HepG2 (cell line): Measurements from ENCODE around the gene PXT1. TPM values are rescaled to one million over a fixed set of nuclear protein-coding genes. Genes with fewer than 3 reads are reported as not detected.

Source experiments
- BCLAF1 ChIP-seq: fragments of 450-650 bp; IDR thresholded peaks from 2 replicates; pipeline ENCODE4 v1.6.1; 2017; ENCODE audit warnings: mild to moderate bottlenecking
- E2F5 ChIP-seq: sonication (generic); formaldehyde crosslinking; conservative IDR thresholded peaks from 2 replicates; pipeline ENCODE4 v1.4.0; 2020; ENCODE audit warnings: missing genetic modification reagents
- HDAC1 ChIP-seq: sonication (generic); formaldehyde crosslinking; IDR thresholded peaks from 2 replicates; pipeline ENCODE4 v1.5.1; 2020; ENCODE audit warnings: mild to moderate bottlenecking, missing genetic modification reagents
- HNRNPLL ChIP-seq: fragments of 200-400 bp; formaldehyde crosslinking; IDR thresholded peaks from 2 replicates; pipeline ENCODE4 v1.6.1; 2017; ENCODE audit warnings: mild to moderate bottlenecking, low read depth, low read length; ENCODE audit not compliant: poor library complexity, severe bottlenecking
- HOXA9 ChIP-seq: sonication (generic); formaldehyde crosslinking; IDR thresholded peaks from 2 replicates; pipeline ENCODE4 v1.8.1; 2022; ENCODE audit warnings: missing genetic modification reagents, mild to moderate bottlenecking, moderate library complexity, borderline replicate concordance
- RAD21 ChIP-seq: fragments of 450-650 bp; formaldehyde crosslinking; IDR thresholded peaks from 2 replicates; pipeline ENCODE4 v1.5.0; 2020; ENCODE audit warnings: mild to moderate bottlenecking
- RBM22 ChIP-seq: fragments of 200-400 bp; formaldehyde crosslinking; optimal IDR thresholded peaks from 2 replicates; pipeline ENCODE3; 2017; ENCODE audit warnings: mild to moderate bottlenecking, low read length, moderate library complexity
- SALL1 ChIP-seq: sonication (generic); formaldehyde crosslinking; IDR thresholded peaks from 2 replicates; pipeline ENCODE4 v1.8.0; 2022; ENCODE audit warnings: mild to moderate bottlenecking, missing genetic modification reagents
- SRY ChIP-seq: sonication (generic); formaldehyde crosslinking; IDR thresholded peaks from 2 replicates; pipeline ENCODE4 v1.8.0; 2022; ENCODE audit warnings: mild to moderate bottlenecking, missing genetic modification reagents
- SYNCRIP ChIP-seq: fragments of 200-400 bp; formaldehyde crosslinking; IDR thresholded peaks from 2 replicates; pipeline ENCODE4 v1.6.1; 2018; ENCODE audit warnings: mild to moderate bottlenecking, low read depth, low read length; ENCODE audit not compliant: insufficient read depth
- TEAD2 ChIP-seq: sonication (generic); formaldehyde crosslinking; IDR thresholded peaks from 2 replicates; pipeline ENCODE4 v1.9.0; 2021; ENCODE audit warnings: missing genetic modification reagents
- U2AF1 ChIP-seq: fragments of 200-400 bp; formaldehyde crosslinking; optimal IDR thresholded peaks from 2 replicates; pipeline ENCODE3; 2017; ENCODE audit warnings: mild to moderate bottlenecking, low read depth, low read length
- XRCC5 ChIP-seq: fragments of 200-400 bp; formaldehyde crosslinking; optimal IDR thresholded peaks from 2 replicates; pipeline ENCODE3; 2017; ENCODE audit warnings: mild to moderate bottlenecking, low read length
- ZFP90 ChIP-seq: sonication (generic); formaldehyde crosslinking; IDR thresholded peaks from 2 replicates; pipeline ENCODE4 v1.8.0; 2022; ENCODE audit warnings: missing genetic modification reagents, mild to moderate bottlenecking, inconsistent platforms, borderline replicate concordance
- ZNF205 ChIP-seq: IDR thresholded peaks from 2 replicates; pipeline ENCODE4 v1.6.1; 2018; ENCODE audit warnings: missing biosample characterization, missing genetic modification reagents
- ZNF230 ChIP-seq: sonication (generic); formaldehyde crosslinking; IDR thresholded peaks from 2 replicates; pipeline ENCODE4 v1.4.0; 2020; ENCODE audit warnings: mild to moderate bottlenecking, missing genetic modification reagents
- ZNF274 ChIP-seq: sonication (generic); formaldehyde crosslinking; IDR thresholded peaks from 2 replicates; pipeline ENCODE4 v1.5.1; 2020; ENCODE audit warnings: mild to moderate bottlenecking, missing genetic modification reagents
- ZNF543 ChIP-seq: sonication (generic); formaldehyde crosslinking; IDR thresholded peaks from 2 replicates; pipeline ENCODE4 v1.4.0; 2020; ENCODE audit warnings: mild to moderate bottlenecking, missing genetic modification reagents
- ZNF556 ChIP-seq: sonication (generic); formaldehyde crosslinking; IDR thresholded peaks from 2 replicates; pipeline ENCODE4 v1.4.0; 2020; ENCODE audit warnings: mild to moderate bottlenecking, missing genetic modification reagents, borderline replicate concordance
- ZNF691 ChIP-seq: sonication (generic); formaldehyde crosslinking; IDR thresholded peaks from 2 replicates; pipeline ENCODE4 v1.4.0; 2020; ENCODE audit warnings: missing genetic modification reagents, low read depth, mild to moderate bottlenecking, borderline replicate concordance
- ZNF773 ChIP-seq: sonication (generic); formaldehyde crosslinking; IDR thresholded peaks from 2 replicates; pipeline ENCODE4 v1.4.0; 2020; ENCODE audit warnings: missing genetic modification reagents, borderline replicate concordance
- ZNF816 ChIP-seq: sonication (generic); formaldehyde crosslinking; IDR thresholded peaks from 2 replicates; pipeline ENCODE4 v1.8.0; 2022; ENCODE audit warnings: missing genetic modification reagents, mild to moderate bottlenecking, borderline replicate concordance
- ZNF841 ChIP-seq: sonication (generic); formaldehyde crosslinking; IDR thresholded peaks from 2 replicates; pipeline ENCODE4 v1.8.1; 2023; ENCODE audit warnings: missing genetic modification reagents, borderline replicate concordance
- polyA plus RNA-seq, 8 experiments: library from polyadenylated mRNA; depleted of rRNA in 3 of 8; stranded (reverse) in 7 of 8; unstranded in 1 of 8; fragments of >200 nt; fragmentation: Illumina TruSeq in 4 of 8; extraction: Trizol in 4 of 8; gene quantifications; 2 replicates each; pipeline versions ENCODE4 v1.2.1 to v1.2.3, GENCODE V29; 2011 to 2016; ENCODE audit warnings: low read depth in 4 of 8, missing spikeins in 1 of 8, mixed read lengths in 1 of 8; ENCODE audit not compliant: insufficient read depth in 1 of 8
- total RNA-seq, 5 experiments: library from RNA; depleted of rRNA; stranded (reverse); fragments of >200 nt; fragmentation: Illumina TruSeq; extraction: Trizol; gene quantifications; 2 replicates each; pipeline ENCODE4 v1.2.3, GENCODE V29; 2016; ENCODE audit warnings: low read depth in 1 of 5

Gene PXT1
- total and polyA plus RNA-seq, 2 of the 13 experiments (the other 11 are each of a cell fraction or from before 2014, with no cell fraction given), result 0.04 TPM; not detected in 1

GRCh38 chr6:36423101-36423824 is 19.4 kb downstream of the PXT1 start (continued):
- TF ChIP-seq HNRNPLL, result peak; percentile 96
- peak; percentile 98 for TF ChIP-seq XRCC5
- TF ChIP-seq SALL1, result peak; percentile 86
- TF ChIP-seq U2AF1, result peak; percentile 76
- TF ChIP-seq SYNCRIP, result no peak
- no peak for TF ChIP-seq ZNF841
- no peak for TF ChIP-seq TEAD2 (CRISPR knock-in tag)
- TF ChIP-seq ZNF205, result peak; percentile 78
- no peak for TF ChIP-seq ZNF543 (CRISPR knock-in tag)
- TF ChIP-seq ZNF274 (CRISPR knock-in tag), result no peak; the same call in 1 of the 2 replicates
- TF ChIP-seq HDAC1 (CRISPR knock-in tag), result peak; percentile 51
- peak; percentile 92 for TF ChIP-seq RAD21 (CRISPR knock-in tag)
- no peak for TF ChIP-seq ZNF230 (CRISPR knock-in tag)
- TF ChIP-seq ZNF773 (CRISPR knock-in tag), result no peak
- no peak for TF ChIP-seq BCLAF1
- no peak for TF ChIP-seq ZNF816 (CRISPR knock-in tag)
- 0 out of 2 replicates have a peak, but pooled peaks have one; percentile 60 for TF ChIP-seq HOXA9 (CRISPR knock-in tag)
- 0 out of 2 replicates have a peak, but pooled peaks have one; percentile 71 for TF ChIP-seq SRY (CRISPR knock-in tag)
- TF ChIP-seq E2F5, result peak; percentile 94
- peak; percentile 42; the same call in 1 of the 2 replicates for TF ChIP-seq ZNF556 (CRISPR knock-in tag)
- TF ChIP-seq RBM22, result no peak
- TF ChIP-seq ZNF691, result peak; percentile 70; the same call in 1 of the 2 replicates
- 0 out of 2 replicates have a peak, but pooled peaks have one; percentile 50 for TF ChIP-seq ZFP90
